Kidney epithelial cell (primary cell): ENCODE results near the gene LMO3. TPM values are rescaled to one million over a fixed set of nuclear protein-coding genes. Genes with fewer than 3 reads are reported as not detected.

Experiments
- DNase-seq: peaks from one replicate; pipeline ENCODE4 v3.0.0-alpha.2; 2010; ENCODE audit warnings: low read depth
- H3K27me3 ChIP-seq: 2 replicates; pipeline ENCODE4 v1.6.0; 2011; ENCODE audit warnings: low read length; ENCODE audit not compliant: control insufficient read depth, insufficient read depth
- H3K36me3 ChIP-seq: 2 replicates; pipeline ENCODE4 v1.5.1; 2011; ENCODE audit warnings: low read length; ENCODE audit not compliant: control insufficient read depth, insufficient read depth
- H3K4me3 ChIP-seq: 2 replicates; pipeline ENCODE4 v1.5.1; 2011; ENCODE audit warnings: low read depth, mild to moderate bottlenecking, control low read depth, low read length
- CTCF ChIP-seq: IDR thresholded peaks from 2 replicates; pipeline ENCODE4 v1.5.1; 2011; ENCODE audit warnings: mild to moderate bottlenecking, moderate library complexity, low read length, control low read depth, inconsistent platforms; ENCODE audit not compliant: insufficient read depth, poor library complexity, severe bottlenecking
- total RNA-seq: library from RNA; depleted of rRNA; stranded (reverse); fragments of >200 nt; gene quantifications from 2 replicates; pipeline ENCODE4 v1.2.3, GENCODE V29; 2015

LMO3 gene
- total RNA-seq, 1 donor from 2014 or later = not detected

GRCh38 chr12:16604596-16605252, 1.2 kb downstream of the LMO3 start:
- H3K36me3 ChIP-seq = no peaks in the 10 kb centered on the region
- DNase-seq = no peak
- H3K27me3 ChIP-seq = peaks cover 51% of the 10 kb centered on the region
- no peak overlapping the region for H3K4me3 ChIP-seq
- TF ChIP-seq CTCF = no peak

GRCh38 chr12:16603916-16604575, 1.9 kb downstream of the LMO3 start:
- Histone ChIP-seq H3K27me3 (peaks cover 48% of the 10 kb centered on the region), H3K36me3 (no peaks in the 10 kb centered on the region), H3K4me3 (no peak overlapping the region)
- no peak for DNase-seq
- TF ChIP-seq CTCF = no peak

- no peak for TF ChIP-seq CTCF
- no peak for DNase-seq
- Histone ChIP-seq H3K4me3 (no peak overlapping the region), H3K36me3 (no peaks in the 10 kb centered on the region), H3K27me3 (peaks cover 43% of the 10 kb centered on the region)
Measured at GRCh38 chr12:16603260-16603915, 2.6 kb downstream of the LMO3 start.

- DNase-seq = no peak
- no peaks in the 10 kb centered on the region for H3K36me3 ChIP-seq
- H3K4me3 ChIP-seq = no peak overlapping the region
- H3K27me3 ChIP-seq = peaks cover 37% of the 10 kb centered on the region
- no peak for TF ChIP-seq CTCF
Measured at GRCh38 chr12:16602412-16602811, 3.5 kb downstream of the LMO3 start.

GRCh38 chr12:16600525-16600924, 5.4 kb downstream of the LMO3 start:
- DNase-seq = no peak
- Histone ChIP-seq H3K36me3 (no peaks in the 10 kb centered on the region), H3K4me3 (no peak overlapping the region), H3K27me3 (peaks cover 20% of the 10 kb centered on the region)
- TF ChIP-seq CTCF = no peak
